ENCODE data around the gene MAGI3.

MAGI3 gene

DNA sequence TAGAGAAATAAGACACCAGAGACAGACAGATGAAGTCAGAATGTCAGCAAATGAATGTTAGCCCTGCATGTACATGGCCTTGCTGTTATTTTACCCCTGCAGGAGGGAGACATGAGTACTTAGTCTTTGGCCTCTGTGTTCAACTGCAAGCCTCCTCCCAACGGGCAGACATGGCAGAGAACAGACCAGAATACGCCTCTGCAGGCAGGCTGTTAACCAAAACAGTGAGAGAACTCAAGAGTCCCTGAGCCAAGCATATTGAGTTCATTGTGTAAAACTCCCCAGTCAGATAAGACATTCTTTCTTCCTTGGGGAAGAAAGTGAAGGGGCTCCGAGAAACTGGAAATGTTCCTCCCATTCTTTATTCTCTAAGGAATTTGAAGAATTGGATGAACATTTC is 218.1 kb downstream of the MAGI3 start:
- Histone ChIP-seq H3K4me3 (ENCODE audit: low read length) (no peak overlapping the region), H3K4me1 (ENCODE audit: control insufficient read depth, insufficient read depth, low read length) (no peaks in the 10 kb centered on the region), H3K27me3 (ENCODE audit: control insufficient read depth, insufficient read depth, low read length) (no peaks in the 10 kb centered on the region), H3K36me3 (ENCODE audit: control insufficient read depth, insufficient read depth, low read length) (no peaks in the 10 kb centered on the region), H3K9me3 (ENCODE audit: control insufficient read depth, insufficient read depth, low read length) (no peaks in the 10 kb centered on the region), H3K27ac (ENCODE audit: low read length) (no peak overlapping the region)
- no CpG with 5 or more reads among the region's 3 CpGs for WGBS (ENCODE audit: insufficient coverage, insufficient read length)
- no peak for DNase-seq (ENCODE audit: low read depth, low spot score)

GRCh38 chr1:113610372-113610771 is 220.1 kb downstream of the MAGI3 start:
- Histone ChIP-seq H3K36me3 (ENCODE audit: control insufficient read depth, insufficient read depth, low read length) (no peaks in the 10 kb centered on the region), H3K9me3 (ENCODE audit: control insufficient read depth, insufficient read depth, low read length) (no peaks in the 10 kb centered on the region), H3K4me3 (ENCODE audit: low read length) (no peak overlapping the region), H3K4me1 (ENCODE audit: control insufficient read depth, insufficient read depth, low read length) (no peaks in the 10 kb centered on the region), H3K27me3 (ENCODE audit: control insufficient read depth, insufficient read depth, low read length) (no peaks in the 10 kb centered on the region), H3K27ac (ENCODE audit: low read length) (no peak overlapping the region)
- WGBS (ENCODE audit: insufficient coverage, insufficient read length): no CpG with 5 or more reads among the region's 5 CpGs
- no peak for DNase-seq (ENCODE audit: low read depth, low spot score)

GRCh38 chr1:113615425-113615824 is 225.1 kb downstream of the MAGI3 start:
- Histone ChIP-seq H3K27ac (ENCODE audit: low read length) (no peak overlapping the region), H3K36me3 (ENCODE audit: control insufficient read depth, insufficient read depth, low read length) (no peaks in the 10 kb centered on the region), H3K27me3 (ENCODE audit: control insufficient read depth, insufficient read depth, low read length) (no peaks in the 10 kb centered on the region), H3K4me1 (ENCODE audit: control insufficient read depth, insufficient read depth, low read length) (no peaks in the 10 kb centered on the region), H3K4me3 (ENCODE audit: low read length) (no peak overlapping the region), H3K9me3 (ENCODE audit: control insufficient read depth, insufficient read depth, low read length) (no peaks in the 10 kb centered on the region)
- DNase-seq (ENCODE audit: low read depth, low spot score): no peak

DNA sequence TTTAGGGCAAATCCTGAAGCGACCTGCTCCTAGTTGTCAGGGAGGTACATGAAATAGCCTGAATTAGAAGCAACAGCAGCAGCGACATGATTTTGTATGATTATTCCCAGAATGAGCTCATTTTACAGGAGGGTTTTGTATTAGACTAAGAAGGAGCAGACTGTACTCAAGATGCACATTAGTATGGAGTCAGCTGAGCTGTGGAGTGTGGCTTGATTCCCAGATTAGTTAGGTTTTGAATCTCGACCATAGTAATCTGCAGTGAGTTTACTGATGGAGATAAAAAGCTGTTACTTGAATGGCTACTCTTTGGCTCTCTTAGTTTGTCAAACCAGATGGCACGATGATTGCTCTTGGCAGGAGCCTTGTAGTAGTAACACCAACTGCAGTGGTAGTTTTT is 225.8 kb downstream of the MAGI3 start:
- no peaks in the 10 kb centered on the region for H3K4me1 ChIP-seq (ENCODE audit: control insufficient read depth, insufficient read depth, low read length)
- no peak overlapping the region for H3K4me3 ChIP-seq (ENCODE audit: low read length)
- DNase-seq (ENCODE audit: low read depth, low spot score): no peak
- no peaks in the 10 kb centered on the region for H3K9me3 ChIP-seq (ENCODE audit: control insufficient read depth, insufficient read depth, low read length)
- no peak overlapping the region for H3K27ac ChIP-seq (ENCODE audit: low read length)
- no CpG with 5 or more reads among the region's 4 CpGs for WGBS (ENCODE audit: insufficient coverage, insufficient read length)
- no peaks in the 10 kb centered on the region for H3K27me3 ChIP-seq (ENCODE audit: control insufficient read depth, insufficient read depth, low read length)
- H3K36me3 ChIP-seq (ENCODE audit: control insufficient read depth, insufficient read depth, low read length): no peaks in the 10 kb centered on the region

- H3K36me3 ChIP-seq (ENCODE audit: control insufficient read depth, insufficient read depth, low read length): no peaks in the 10 kb centered on the region
- no peaks in the 10 kb centered on the region for H3K9me3 ChIP-seq (ENCODE audit: control insufficient read depth, insufficient read depth, low read length)
- no peaks in the 10 kb centered on the region for H3K27me3 ChIP-seq (ENCODE audit: control insufficient read depth, insufficient read depth, low read length)
- no peaks in the 10 kb centered on the region for H3K4me1 ChIP-seq (ENCODE audit: control insufficient read depth, insufficient read depth, low read length)
- no peak for DNase-seq (ENCODE audit: low read depth, low spot score)
- no peak overlapping the region for H3K27ac ChIP-seq (ENCODE audit: low read length)
- no peak overlapping the region for H3K4me3 ChIP-seq (ENCODE audit: low read length)
- no CpG with 5 or more reads among the region's 4 CpGs for WGBS (ENCODE audit: insufficient coverage, insufficient read length)
Observed at GRCh38 chr1:113617438-113618141, 227.3 kb downstream of the MAGI3 start.

GRCh38 chr1:113628997-113629396 is 238.7 kb downstream of the MAGI3 start:
- Histone ChIP-seq H3K27ac (ENCODE audit: low read length) (no peak overlapping the region), H3K9me3 (ENCODE audit: control insufficient read depth, insufficient read depth, low read length) (no peaks in the 10 kb centered on the region), H3K4me1 (ENCODE audit: control insufficient read depth, insufficient read depth, low read length) (no peaks in the 10 kb centered on the region), H3K27me3 (ENCODE audit: control insufficient read depth, insufficient read depth, low read length) (no peaks in the 10 kb centered on the region), H3K36me3 (ENCODE audit: control insufficient read depth, insufficient read depth, low read length) (no peaks in the 10 kb centered on the region), H3K4me3 (ENCODE audit: low read length) (no peak overlapping the region)
- no peak for DNase-seq (ENCODE audit: low read depth, low spot score)
- no CpG with 5 or more reads among the region's 1 CpG for WGBS (ENCODE audit: insufficient coverage, insufficient read length)

DNA sequence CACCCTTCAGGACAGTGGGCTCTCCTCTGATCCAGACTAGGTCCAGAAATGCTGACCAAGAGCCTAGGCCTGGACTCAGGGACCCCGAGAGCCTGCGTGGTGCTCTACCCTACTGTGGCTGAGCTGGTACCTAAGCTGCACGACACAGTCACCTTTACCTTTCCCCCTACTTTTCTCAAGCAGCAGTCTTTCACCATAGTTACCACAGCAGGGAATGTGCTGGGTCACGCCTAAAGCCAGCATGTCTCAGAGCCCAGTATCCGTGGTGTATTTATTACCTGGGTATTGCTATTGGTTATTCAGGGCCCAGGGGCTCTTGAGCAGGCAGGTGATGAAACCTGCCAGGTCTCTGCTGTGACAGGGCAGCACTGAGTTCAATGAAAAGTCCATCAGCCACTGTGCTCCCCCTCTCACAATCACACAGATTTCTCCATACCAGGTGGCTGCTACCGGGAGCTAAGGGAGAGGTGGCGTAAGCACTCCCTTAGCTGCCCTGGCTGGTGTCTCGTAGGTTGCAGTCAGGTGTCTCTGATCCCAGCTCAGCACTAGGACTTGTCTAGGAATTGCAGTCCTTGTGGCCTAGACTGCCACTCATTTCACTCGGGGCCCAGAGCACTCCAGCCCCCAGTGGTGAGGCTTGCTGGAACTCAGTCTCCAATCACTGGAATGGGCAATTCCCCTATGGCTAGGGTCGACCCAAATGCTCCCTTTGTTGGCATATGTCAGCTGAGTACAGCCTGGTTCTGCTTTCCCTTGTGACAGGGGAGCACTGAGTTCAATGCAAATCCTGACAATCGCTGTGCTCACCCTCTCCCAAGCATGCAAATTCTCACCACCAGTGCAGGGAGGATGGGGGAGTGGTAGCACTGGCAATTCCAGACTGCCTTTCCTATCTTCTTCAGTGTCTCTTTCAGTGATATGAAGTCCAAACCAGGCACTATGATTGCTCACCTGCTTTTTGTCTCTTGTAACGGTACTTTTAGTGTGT is 240.3 kb downstream of the MAGI3 start:
- Histone ChIP-seq H3K9me3 (ENCODE audit: control insufficient read depth, insufficient read depth, low read length) (no peaks in the 10 kb centered on the region), H3K36me3 (ENCODE audit: control insufficient read depth, insufficient read depth, low read length) (no peaks in the 10 kb centered on the region), H3K4me3 (ENCODE audit: low read length) (no peak overlapping the region), H3K27ac (ENCODE audit: low read length) (no peak overlapping the region), H3K27me3 (ENCODE audit: control insufficient read depth, insufficient read depth, low read length) (no peaks in the 10 kb centered on the region), H3K4me1 (ENCODE audit: control insufficient read depth, insufficient read depth, low read length) (no peaks in the 10 kb centered on the region)
- no CpG with 5 or more reads among the region's 12 CpGs for WGBS (ENCODE audit: insufficient coverage, insufficient read length)
- DNase-seq (ENCODE audit: low read depth, low spot score): no peak

- no peak for DNase-seq (ENCODE audit: low read depth, low spot score)
- no peak overlapping the region for H3K27ac ChIP-seq (ENCODE audit: low read length)
- H3K36me3 ChIP-seq (ENCODE audit: control insufficient read depth, insufficient read depth, low read length): no peaks in the 10 kb centered on the region; the same call in 1 of the 2 replicates
- H3K9me3 ChIP-seq (ENCODE audit: control insufficient read depth, insufficient read depth, low read length): no peaks in the 10 kb centered on the region
- no peaks in the 10 kb centered on the region for H3K4me1 ChIP-seq (ENCODE audit: control insufficient read depth, insufficient read depth, low read length)
- no peak overlapping the region for H3K4me3 ChIP-seq (ENCODE audit: low read length)
- WGBS (ENCODE audit: insufficient coverage, insufficient read length): no CpG with 5 or more reads among the region's 1 CpG
- H3K27me3 ChIP-seq (ENCODE audit: control insufficient read depth, insufficient read depth, low read length): no peaks in the 10 kb centered on the region
Observed at GRCh38 chr1:113641396-113641795, 251.1 kb downstream of the MAGI3 start.

- no peak for DNase-seq (ENCODE audit: low read depth, low spot score)
- H3K9me3 ChIP-seq (ENCODE audit: control insufficient read depth, insufficient read depth, low read length): no peaks in the 10 kb centered on the region
Observed at GRCh38 chr1:113647164-113647563, 256.8 kb downstream of the MAGI3 start.

GRCh38 chr1:113648478-113648877 is 258.2 kb downstream of the MAGI3 start:
- Histone ChIP-seq H3K36me3 (ENCODE audit: control insufficient read depth, insufficient read depth, low read length) (no peaks in the 10 kb centered on the region), H3K4me1 (ENCODE audit: control insufficient read depth, insufficient read depth, low read length) (no peaks in the 10 kb centered on the region), H3K4me3 (ENCODE audit: low read length) (no peak overlapping the region), H3K27ac (ENCODE audit: low read length) (no peak overlapping the region), H3K27me3 (ENCODE audit: control insufficient read depth, insufficient read depth, low read length) (no peaks in the 10 kb centered on the region), H3K9me3 (ENCODE audit: control insufficient read depth, insufficient read depth, low read length) (no peaks in the 10 kb centered on the region)
- DNase-seq (ENCODE audit: low read depth, low spot score): no peak

More at GRCh38 chr1:113647164-113647563, 256.8 kb downstream of the MAGI3 start:
- no peaks in the 10 kb centered on the region for H3K4me1 ChIP-seq (ENCODE audit: control insufficient read depth, insufficient read depth, low read length)
- H3K27ac ChIP-seq (ENCODE audit: low read length): no peak overlapping the region
- no peak overlapping the region for H3K4me3 ChIP-seq (ENCODE audit: low read length)
- WGBS (ENCODE audit: insufficient coverage, insufficient read length): no CpG with 5 or more reads among the region's 1 CpG
- H3K27me3 ChIP-seq (ENCODE audit: control insufficient read depth, insufficient read depth, low read length): no peaks in the 10 kb centered on the region
- H3K36me3 ChIP-seq (ENCODE audit: control insufficient read depth, insufficient read depth, low read length): no peaks in the 10 kb centered on the region

Data from iPS DF 6.9 (cell line).